ENCODE measurements around the gene PRKAG2. TPM values are rescaled to one million over a fixed set of nuclear protein-coding genes. Genes with fewer than 3 reads are reported as not detected.

The PRKAG2 gene
- polyA plus RNA-seq, 1 of the 3 experiments (the other 2 are of a cell fraction): 51.6 TPM

DNA sequence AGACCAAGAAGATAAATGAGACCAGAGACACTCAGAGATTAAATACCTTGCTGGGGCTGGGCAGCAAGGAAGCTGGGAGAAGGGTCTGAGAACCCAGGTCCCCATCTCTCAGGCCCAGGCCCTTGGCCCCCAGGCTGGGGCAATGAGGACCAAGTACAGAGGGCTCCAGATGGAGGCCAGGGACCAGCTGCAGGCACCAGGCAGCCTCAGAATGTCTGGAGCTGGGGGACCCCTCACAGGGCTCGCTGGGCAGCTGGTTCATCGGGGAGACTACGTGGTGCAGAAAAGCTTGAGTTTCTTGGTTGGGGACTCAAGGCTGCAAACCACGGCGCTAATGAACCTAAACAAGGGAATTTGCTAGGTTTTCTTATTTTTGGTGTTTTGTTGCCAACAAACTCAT lies 75.6 kb downstream of the PRKAG2 start:
- H3K9ac ChIP-seq: no peak overlapping the region
- 90% methylated on average over 5 of the region's 5 CpGs for WGBS (ENCODE audit: low lambda C conversion rate)
- no peak overlapping the region for H3K4me2 ChIP-seq
- peaks cover 11% of the 10 kb centered on the region; the same call in 1 of the 2 replicates for H3K27me3 ChIP-seq (ENCODE audit: insufficient read depth)
- POLR2A ChIA-PET: no interaction called here
- H3K9me2 ChIP-seq: no peaks in the 10 kb centered on the region
- no peaks in the 10 kb centered on the region for H3K79me2 ChIP-seq (ENCODE audit: insufficient read depth)
- H3K4me3 ChIP-seq (ENCODE audit: low read depth in 2 of 2, low read length in 1 of 2): no peak overlapping the region
- no peaks in the 10 kb centered on the region for H4K20me1 ChIP-seq (ENCODE audit: insufficient read depth)
- CTCF ChIA-PET: interaction anchor here (1.0 to 33.3 kb wide), 3 partner anchors 17 to 133 kb away, joined by 3 to 325 read pairs (median 3); no protein-coding TSS in a partner anchor
- no peak overlapping the region for H3K27ac ChIP-seq (ENCODE audit: low read depth in 2 of 2, low read length in 1 of 2)
- TF ChIP-seq NFIC (IDR thresholded peaks at IDR 0.05; ENCODE audit: borderline replicate concordance) (no peak), TCF12 (IDR thresholded peaks at IDR 0.05) (no peak), RXRA (IDR thresholded peaks at IDR 0.05; ENCODE audit: borderline replicate concordance, low read depth) (no peak)
- TF ChIP-seq, protein P1, sequence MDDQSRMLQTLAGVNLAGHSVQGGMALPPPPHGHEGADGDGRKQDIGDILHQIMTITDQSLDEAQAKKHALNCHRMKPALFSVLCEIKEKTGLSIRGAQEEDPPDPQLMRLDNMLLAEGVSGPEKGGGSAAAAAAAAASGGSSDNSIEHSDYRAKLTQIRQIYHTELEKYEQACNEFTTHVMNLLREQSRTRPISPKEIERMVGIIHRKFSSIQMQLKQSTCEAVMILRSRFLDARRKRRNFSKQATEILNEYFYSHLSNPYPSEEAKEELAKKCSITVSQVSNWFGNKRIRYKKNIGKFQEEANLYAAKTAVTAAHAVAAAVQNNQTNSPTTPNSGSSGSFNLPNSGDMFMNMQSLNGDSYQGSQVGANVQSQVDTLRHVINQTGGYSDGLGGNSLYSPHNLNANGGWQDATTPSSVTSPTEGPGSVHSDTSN (IDR thresholded peaks at IDR 0.05): no peak
- no peaks in the 10 kb centered on the region for H3F3A ChIP-seq (replicated peaks; ENCODE audit: insufficient read depth)
- no peaks in the 10 kb centered on the region for H3K36me3 ChIP-seq (replicated peaks in 1 of 2; ENCODE audit: control insufficient read depth in 1 of 2, insufficient read depth in 2 of 2, low read length in 1 of 2)
- H2AFZ ChIP-seq (ENCODE audit: low read depth): no peak overlapping the region
- no peaks in the 10 kb centered on the region for H3K9me3 ChIP-seq
- peaks cover 0 to 1% of the 10 kb centered on the region in 2 experiments; a peak in 1 of 4 replicates for H3K4me1 ChIP-seq (ENCODE audit: control insufficient read depth in 1 of 2, insufficient read depth in 2 of 2, low read depth in 1 of 2, low read length in 1 of 2)
- DNase-seq: no peak

DNA sequence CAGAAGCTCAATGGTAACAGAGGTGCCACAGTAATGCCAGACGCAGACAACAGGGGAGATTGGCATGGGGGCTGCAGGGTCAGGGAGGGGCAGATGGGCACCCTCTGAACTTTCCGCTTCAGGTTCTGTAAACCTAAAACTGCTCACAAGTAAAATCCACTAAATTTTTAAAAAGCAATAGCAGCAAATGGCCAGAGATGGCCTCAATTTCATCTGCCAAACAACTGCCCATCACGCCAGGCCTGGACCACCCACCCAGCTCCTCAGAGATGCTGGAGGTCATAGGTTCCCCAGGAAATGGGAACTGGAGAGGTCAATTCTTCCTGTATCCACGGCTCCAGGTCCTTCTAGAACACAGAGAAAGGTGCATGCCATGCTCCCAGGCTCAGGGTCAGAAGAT lies 76.1 kb downstream of the PRKAG2 start:
- TF ChIP-seq TCF12 (IDR thresholded peaks at IDR 0.05): no peak
- no peak for TF ChIP-seq POLR2AphosphoS5 (IDR thresholded peaks at IDR 0.05; ENCODE audit: low read depth, low read length)
- no peak for TF ChIP-seq NFIC (IDR thresholded peaks at IDR 0.05; ENCODE audit: borderline replicate concordance)
- TF ChIP-seq MXI1 (IDR thresholded peaks at IDR 0.05; ENCODE audit: low read depth, low read length): no peak
- H3K79me2 ChIP-seq (ENCODE audit: insufficient read depth): no peaks in the 10 kb centered on the region
- DNase-seq: no peak
- no peak overlapping the region for H3K27ac ChIP-seq (ENCODE audit: low read depth in 2 of 2, low read length in 1 of 2)
- no peaks in the 10 kb centered on the region for H3K9me3 ChIP-seq
- peaks cover 0 to 5% of the 10 kb centered on the region in 2 experiments; a peak in 1 of 4 replicates for H3K4me1 ChIP-seq (ENCODE audit: control insufficient read depth in 1 of 2, insufficient read depth in 2 of 2, low read depth in 1 of 2, low read length in 1 of 2)
- H2AFZ ChIP-seq (ENCODE audit: low read depth): no peak overlapping the region
- POLR2A ChIA-PET: no interaction called here
- H3K9ac ChIP-seq: no peak overlapping the region
- no peaks in the 10 kb centered on the region for H4K20me1 ChIP-seq (ENCODE audit: insufficient read depth)
- H3K27me3 ChIP-seq (ENCODE audit: insufficient read depth): peaks cover 11% of the 10 kb centered on the region; the same call in 1 of the 2 replicates
- WGBS (ENCODE audit: low lambda C conversion rate): 68% methylated on average over 4 of the region's 4 CpGs
- H3K9me2 ChIP-seq: no peaks in the 10 kb centered on the region
- H3K36me3 ChIP-seq (replicated peaks in 1 of 2; ENCODE audit: control insufficient read depth in 1 of 2, insufficient read depth in 2 of 2, low read length in 1 of 2): no peaks in the 10 kb centered on the region
- no peak overlapping the region for H3K4me3 ChIP-seq (ENCODE audit: low read depth in 2 of 2, low read length in 1 of 2)
- no peak overlapping the region for H3K4me2 ChIP-seq
- CTCF ChIA-PET: interaction anchor here (1.0 to 33.3 kb wide), 4 partner anchors 17 to 133 kb away, joined by 3 to 325 read pairs (median 3); no protein-coding TSS in a partner anchor
- no peaks in the 10 kb centered on the region for H3F3A ChIP-seq (replicated peaks; ENCODE audit: insufficient read depth)

DNA sequence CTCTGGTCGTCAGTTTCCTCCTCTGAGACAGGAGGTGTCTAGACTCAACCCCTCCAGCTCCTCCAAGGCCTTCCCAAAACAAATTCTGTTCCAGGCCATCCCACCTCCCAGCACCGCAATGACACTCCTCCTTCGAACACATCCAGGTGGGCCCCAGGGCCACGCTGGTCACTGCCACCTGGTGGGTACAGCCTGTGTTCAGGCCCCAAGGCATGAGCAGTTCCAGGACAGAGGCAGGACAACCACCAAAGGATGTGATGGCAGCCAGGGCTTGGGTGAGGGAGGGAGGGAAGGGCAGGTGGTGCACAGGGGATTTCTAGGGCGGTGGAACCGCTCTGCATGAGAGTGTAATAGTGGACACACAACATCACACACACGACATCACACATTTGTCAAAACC lies 76.5 kb downstream of the PRKAG2 start:
- no peaks in the 10 kb centered on the region for H3K79me2 ChIP-seq (ENCODE audit: insufficient read depth)
- ChIA-PET CTCF (interaction anchor here (1.1 to 33.3 kb wide), 3 partner anchors 17 to 133 kb away, joined by 3 to 325 read pairs (median 3); no protein-coding TSS in a partner anchor), POLR2A (no interaction called here)
- H2AFZ ChIP-seq (ENCODE audit: low read depth): no peak overlapping the region
- no peaks in the 10 kb centered on the region for H3F3A ChIP-seq (replicated peaks; ENCODE audit: insufficient read depth)
- H3K27ac ChIP-seq (ENCODE audit: low read depth in 2 of 2, low read length in 1 of 2): no peak overlapping the region
- no peak overlapping the region for H3K4me3 ChIP-seq (ENCODE audit: low read depth in 2 of 2, low read length in 1 of 2)
- no peaks in the 10 kb centered on the region for H4K20me1 ChIP-seq (ENCODE audit: insufficient read depth)
- no peak overlapping the region for H3K9ac ChIP-seq
- no peaks in the 10 kb centered on the region for H3K9me3 ChIP-seq
- WGBS (ENCODE audit: low lambda C conversion rate): 73% methylated on average over 7 of the region's 7 CpGs
- no peak overlapping the region for H3K4me2 ChIP-seq
- no peaks in the 10 kb centered on the region for H3K36me3 ChIP-seq (replicated peaks in 1 of 2; ENCODE audit: control insufficient read depth in 1 of 2, insufficient read depth in 2 of 2, low read length in 1 of 2)
- DNase-seq: no peak
- no peaks in the 10 kb centered on the region for H3K9me2 ChIP-seq
- H3K27me3 ChIP-seq (ENCODE audit: insufficient read depth): peaks cover 11% of the 10 kb centered on the region; the same call in 1 of the 2 replicates
- peaks cover 0 to 8% of the 10 kb centered on the region in 2 experiments; a peak in 1 of 4 replicates for H3K4me1 ChIP-seq (ENCODE audit: control insufficient read depth in 1 of 2, insufficient read depth in 2 of 2, low read depth in 1 of 2, low read length in 1 of 2)
- no peak for TF ChIP-seq JUND (IDR thresholded peaks at IDR 0.05)
- TF ChIP-seq NRF1 (IDR thresholded peaks at IDR 0.05; ENCODE audit: low read depth, low read length): no peak
- TF ChIP-seq RFX5 (IDR thresholded peaks at IDR 0.05; ENCODE audit: low read length): no peak
- no peak for TF ChIP-seq TAF1 (IDR thresholded peaks at IDR 0.05; ENCODE audit: borderline replicate concordance, low read depth, low read length)
- no peak for TF ChIP-seq CHD2 (IDR thresholded peaks at IDR 0.05; ENCODE audit: low read length, partially characterized antibody)
- TF ChIP-seq TEAD4 (IDR thresholded peaks at IDR 0.05; ENCODE audit: borderline replicate concordance, insufficient read depth): no peak
- TF ChIP-seq RAD21 (IDR thresholded peaks at IDR 0.05; ENCODE audit: low read length): no peak
- no peak for TF ChIP-seq GABPA (IDR thresholded peaks at IDR 0.05; ENCODE audit: low read depth)
- no peak for TF ChIP-seq POLR2AphosphoS5 (IDR thresholded peaks at IDR 0.05; ENCODE audit: low read depth, low read length)
- TF ChIP-seq MXI1 (IDR thresholded peaks at IDR 0.05; ENCODE audit: low read depth, low read length): no peak
- TF ChIP-seq NFIC (IDR thresholded peaks at IDR 0.05; ENCODE audit: borderline replicate concordance): no peak
- TF ChIP-seq, protein P2, sequence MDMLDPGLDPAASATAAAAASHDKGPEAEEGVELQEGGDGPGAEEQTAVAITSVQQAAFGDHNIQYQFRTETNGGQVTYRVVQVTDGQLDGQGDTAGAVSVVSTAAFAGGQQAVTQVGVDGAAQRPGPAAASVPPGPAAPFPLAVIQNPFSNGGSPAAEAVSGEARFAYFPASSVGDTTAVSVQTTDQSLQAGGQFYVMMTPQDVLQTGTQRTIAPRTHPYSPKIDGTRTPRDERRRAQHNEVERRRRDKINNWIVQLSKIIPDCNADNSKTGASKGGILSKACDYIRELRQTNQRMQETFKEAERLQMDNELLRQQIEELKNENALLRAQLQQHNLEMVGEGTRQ (IDR thresholded peaks at IDR 0.05; ENCODE audit: borderline replicate concordance, low read depth, low read length): no peak
- TF ChIP-seq FOXJ3 (CRISPR knock-in tag; IDR thresholded peaks at IDR 0.05): no peak
- TF ChIP-seq, protein P3, sequence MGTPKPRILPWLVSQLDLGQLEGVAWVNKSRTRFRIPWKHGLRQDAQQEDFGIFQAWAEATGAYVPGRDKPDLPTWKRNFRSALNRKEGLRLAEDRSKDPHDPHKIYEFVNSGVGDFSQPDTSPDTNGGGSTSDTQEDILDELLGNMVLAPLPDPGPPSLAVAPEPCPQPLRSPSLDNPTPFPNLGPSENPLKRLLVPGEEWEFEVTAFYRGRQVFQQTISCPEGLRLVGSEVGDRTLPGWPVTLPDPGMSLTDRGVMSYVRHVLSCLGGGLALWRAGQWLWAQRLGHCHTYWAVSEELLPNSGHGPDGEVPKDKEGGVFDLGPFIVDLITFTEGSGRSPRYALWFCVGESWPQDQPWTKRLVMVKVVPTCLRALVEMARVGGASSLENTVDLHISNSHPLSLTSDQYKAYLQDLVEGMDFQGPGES (IDR thresholded peaks at IDR 0.05; ENCODE audit: low read depth, low read length): no peak
- TF ChIP-seq FOXM1 (IDR thresholded peaks at IDR 0.05; ENCODE audit: low read depth): no peak
- TF ChIP-seq, protein P4, sequence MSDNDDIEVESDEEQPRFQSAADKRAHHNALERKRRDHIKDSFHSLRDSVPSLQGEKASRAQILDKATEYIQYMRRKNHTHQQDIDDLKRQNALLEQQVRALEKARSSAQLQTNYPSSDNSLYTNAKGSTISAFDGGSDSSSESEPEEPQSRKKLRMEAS (IDR thresholded peaks at IDR 0.05; ENCODE audit: low read depth): no peak
- TF ChIP-seq ELF1 (IDR thresholded peaks at IDR 0.05): no peak
- no peak for TF ChIP-seq YY1 (IDR thresholded peaks at IDR 0.05; ENCODE audit: low read depth)
